Neural cell (in vitro differentiated cells): ENCODE results near the gene TTC13. TPM values are rescaled to one million over a fixed set of nuclear protein-coding genes. Genes with fewer than 3 reads are reported as not detected.

Source experiments
- H2AFZ ChIP-seq: fragments of 200-600, 300-800 bp; sonication (generic), shearing (Covaris generic); 2 replicates; pipeline ENCODE4 v1.6.0; 2014; ENCODE audit warnings: low read depth, mild to moderate bottlenecking, antibody characterized with exemption, low read length, moderate library complexity
- H3F3A ChIP-seq: fragments of 200-600 bp; shearing (Covaris generic); 2 replicates; pipeline ENCODE4 v1.6.1; 2016; ENCODE audit warnings: mild to moderate bottlenecking, moderate library complexity, mixed read lengths, antibody characterized with exemption, low read length; ENCODE audit not compliant: insufficient read depth, poor library complexity, severe bottlenecking
- H3K27ac ChIP-seq: fragments of 200-600, 300-800 bp; sonication (generic), shearing (Covaris generic); 2 replicates; pipeline ENCODE4 v1.5.1; 2014; ENCODE audit warnings: mild to moderate bottlenecking, low read length, moderate library complexity
- H3K27me3 ChIP-seq: fragments of 300-800, 200-600 bp; sonication (generic), shearing (Covaris generic); 2 replicates; pipeline ENCODE4 v1.6.0; 2014; ENCODE audit warnings: mild to moderate bottlenecking, low read depth, low read length, moderate library complexity; ENCODE audit not compliant: insufficient read depth
- H3K36me3 ChIP-seq: fragments of 300-800, 200-600 bp; sonication (generic), shearing (Covaris generic); 2 replicates; pipeline ENCODE4 v1.5.1; 2014; ENCODE audit warnings: mild to moderate bottlenecking, antibody characterized with exemption, low read length, moderate library complexity; ENCODE audit not compliant: insufficient read depth
- H3K4me2 ChIP-seq: fragments of 300-800, 200-600 bp; sonication (generic), shearing (Covaris generic); 2 replicates; pipeline ENCODE4 v1.6.0; 2014; ENCODE audit warnings: mild to moderate bottlenecking, low read length
- H3K4me3 ChIP-seq: fragments of 300-800, 200-600 bp; sonication (generic), shearing (Covaris generic); 2 replicates; pipeline ENCODE4 v1.5.1; 2014; ENCODE audit warnings: mild to moderate bottlenecking, low read length, moderate library complexity
- H3K79me2 ChIP-seq: fragments of 200-600 bp; shearing (Covaris generic); replicated peaks from 2 replicates; pipeline ENCODE4 v1.6.0; 2014; ENCODE audit warnings: mild to moderate bottlenecking, low read length, moderate library complexity; ENCODE audit not compliant: insufficient read depth
- H3K9ac ChIP-seq: fragments of 300-800, 200-600 bp; sonication (generic), shearing (Covaris generic); 2 replicates; pipeline ENCODE4 v1.6.1; 2016; ENCODE audit warnings: mild to moderate bottlenecking, low read length, mixed read lengths
- H3K9me2 ChIP-seq: fragments of 200-600 bp; shearing (Covaris generic); 2 replicates; pipeline ENCODE4 v1.6.1; 2016; ENCODE audit warnings: mild to moderate bottlenecking, low read length, mixed read lengths; ENCODE audit not compliant: insufficient read depth
- H3K9me3 ChIP-seq: fragments of 200-600, 300-800 bp; sonication (generic), shearing (Covaris generic); 2 replicates; pipeline ENCODE4 v1.6.1; 2016; ENCODE audit warnings: mild to moderate bottlenecking, mixed run types, low read length, moderate library complexity, mixed read lengths
- H4K20me1 ChIP-seq: fragments of 200-600 bp; shearing (Covaris generic); 2 replicates; pipeline ENCODE4 v1.6.1; 2016; ENCODE audit warnings: mild to moderate bottlenecking, mixed run types; ENCODE audit not compliant: insufficient read depth
- EP300 ChIP-seq: fragments of 450-650 bp; conservative IDR thresholded peaks from 2 replicates; pipeline ENCODE4 v1.6.1; 2014; ENCODE audit warnings: antibody characterized with exemption, mild to moderate bottlenecking, moderate library complexity; ENCODE audit not compliant: poor library complexity, severe bottlenecking
- EZH2 ChIP-seq: fragments of 200-600, 300-800 bp; shearing (Covaris generic), sonication (generic); IDR thresholded peaks from 2 replicates; pipeline ENCODE4 v1.6.1; 2014; ENCODE audit warnings: antibody characterized with exemption, low read length, borderline replicate concordance, mild to moderate bottlenecking; ENCODE audit not compliant: insufficient read depth, poor library complexity, severe bottlenecking
- MXI1 ChIP-seq: fragments of 450-650 bp; conservative IDR thresholded peaks from 2 replicates; pipeline ENCODE4 v1.6.1; 2014; ENCODE audit warnings: antibody characterized with exemption, mild to moderate bottlenecking; ENCODE audit not compliant: poor library complexity, severe bottlenecking
- POLR2AphosphoS5 ChIP-seq: IDR thresholded peaks from 2 replicates; pipeline ENCODE4 v1.6.1; 2012
- RAD21 ChIP-seq: fragments of 450-650 bp; conservative IDR thresholded peaks from 2 replicates; pipeline ENCODE4 v1.6.1; 2014; ENCODE audit warnings: antibody characterized with exemption, mild to moderate bottlenecking, moderate library complexity
- SMC3 ChIP-seq: fragments of 450-650 bp; conservative IDR thresholded peaks from 2 replicates; pipeline ENCODE4 v1.6.1; 2014; ENCODE audit warnings: antibody characterized with exemption, mild to moderate bottlenecking, moderate library complexity; ENCODE audit not compliant: poor library complexity
- TAF1 ChIP-seq: IDR thresholded peaks from 2 replicates; pipeline ENCODE4 v1.6.1; 2012; ENCODE audit warnings: low read depth
- polyA plus RNA-seq: library from polyadenylated mRNA; depleted of rRNA; stranded (reverse); fragments of >200 nt; gene quantifications from 2 replicates; pipeline ENCODE4 v1.2.3, GENCODE V29; 2014
- TF ChIP-seq, protein P1 (sequence below): fragments of 450-650 bp; IDR thresholded peaks from 2 replicates; pipeline ENCODE4 v1.5.1; 2014; ENCODE audit warnings: antibody characterized with exemption, mild to moderate bottlenecking, moderate library complexity; ENCODE audit not compliant: poor library complexity, severe bottlenecking
- TF ChIP-seq, protein P2 (sequence below): IDR thresholded peaks from 2 replicates; pipeline ENCODE4 v1.6.1; 2012; ENCODE audit warnings: borderline replicate concordance

TTC13 gene
- polyA plus RNA-seq, 1 donor from 2014 or later, result 33.8 TPM

DNA sequence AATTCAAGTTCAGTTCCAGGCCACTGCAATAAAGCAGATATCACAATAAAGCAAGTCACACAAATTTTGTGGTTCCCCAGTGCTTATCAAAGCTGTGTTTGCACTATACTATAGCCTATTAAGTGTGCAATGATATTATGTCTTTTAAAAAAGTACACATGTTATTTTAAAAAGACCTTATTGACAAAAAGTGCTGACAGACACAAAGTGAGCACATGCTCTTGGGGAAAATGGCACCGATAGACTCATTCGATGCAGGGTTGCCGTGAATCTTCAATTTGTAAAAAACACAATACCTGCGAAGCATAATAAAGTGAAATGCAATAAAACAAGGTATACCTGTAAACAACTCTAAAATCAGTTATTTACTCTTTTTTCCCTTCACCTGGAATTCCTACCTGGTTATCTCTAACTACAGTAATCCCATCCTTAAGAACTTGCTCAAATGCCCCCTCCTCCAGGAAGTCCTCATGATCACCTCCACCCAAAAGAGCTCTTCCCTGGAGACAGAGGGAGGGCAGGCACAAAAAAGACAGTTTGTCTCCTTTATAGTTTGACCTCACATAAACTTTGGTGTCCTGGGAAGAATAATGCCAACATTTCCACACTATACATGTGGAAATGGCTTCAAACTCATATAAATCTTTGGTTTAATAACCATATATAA, 100.6 kb downstream of the TTC13 start:
- no peaks in the 10 kb centered on the region for H3K79me2 ChIP-seq
- no peaks in the 10 kb centered on the region for H4K20me1 ChIP-seq
- H3K9me3 ChIP-seq, result no peaks in the 10 kb centered on the region
- H3K27ac ChIP-seq, result no peak overlapping the region
- H3K9me2 ChIP-seq, result no peaks in the 10 kb centered on the region
- H3K4me3 ChIP-seq, result no peak overlapping the region
- no peaks in the 10 kb centered on the region for H3K27me3 ChIP-seq
- H3K36me3 ChIP-seq, result no peaks in the 10 kb centered on the region
- H3K4me2 ChIP-seq, result no peak overlapping the region
- TF ChIP-seq POLR2AphosphoS5, result no peak
- no peak for TF ChIP-seq MXI1
- TF ChIP-seq, protein P1, sequence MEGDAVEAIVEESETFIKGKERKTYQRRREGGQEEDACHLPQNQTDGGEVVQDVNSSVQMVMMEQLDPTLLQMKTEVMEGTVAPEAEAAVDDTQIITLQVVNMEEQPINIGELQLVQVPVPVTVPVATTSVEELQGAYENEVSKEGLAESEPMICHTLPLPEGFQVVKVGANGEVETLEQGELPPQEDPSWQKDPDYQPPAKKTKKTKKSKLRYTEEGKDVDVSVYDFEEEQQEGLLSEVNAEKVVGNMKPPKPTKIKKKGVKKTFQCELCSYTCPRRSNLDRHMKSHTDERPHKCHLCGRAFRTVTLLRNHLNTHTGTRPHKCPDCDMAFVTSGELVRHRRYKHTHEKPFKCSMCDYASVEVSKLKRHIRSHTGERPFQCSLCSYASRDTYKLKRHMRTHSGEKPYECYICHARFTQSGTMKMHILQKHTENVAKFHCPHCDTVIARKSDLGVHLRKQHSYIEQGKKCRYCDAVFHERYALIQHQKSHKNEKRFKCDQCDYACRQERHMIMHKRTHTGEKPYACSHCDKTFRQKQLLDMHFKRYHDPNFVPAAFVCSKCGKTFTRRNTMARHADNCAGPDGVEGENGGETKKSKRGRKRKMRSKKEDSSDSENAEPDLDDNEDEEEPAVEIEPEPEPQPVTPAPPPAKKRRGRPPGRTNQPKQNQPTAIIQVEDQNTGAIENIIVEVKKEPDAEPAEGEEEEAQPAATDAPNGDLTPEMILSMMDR, result no peak
- TF ChIP-seq EP300, result no peak
- no peak for TF ChIP-seq SMC3
- TF ChIP-seq EZH2, result no peak
- no peak for TF ChIP-seq RAD21
- TF ChIP-seq TAF1, result no peak
- TF ChIP-seq, protein P2, sequence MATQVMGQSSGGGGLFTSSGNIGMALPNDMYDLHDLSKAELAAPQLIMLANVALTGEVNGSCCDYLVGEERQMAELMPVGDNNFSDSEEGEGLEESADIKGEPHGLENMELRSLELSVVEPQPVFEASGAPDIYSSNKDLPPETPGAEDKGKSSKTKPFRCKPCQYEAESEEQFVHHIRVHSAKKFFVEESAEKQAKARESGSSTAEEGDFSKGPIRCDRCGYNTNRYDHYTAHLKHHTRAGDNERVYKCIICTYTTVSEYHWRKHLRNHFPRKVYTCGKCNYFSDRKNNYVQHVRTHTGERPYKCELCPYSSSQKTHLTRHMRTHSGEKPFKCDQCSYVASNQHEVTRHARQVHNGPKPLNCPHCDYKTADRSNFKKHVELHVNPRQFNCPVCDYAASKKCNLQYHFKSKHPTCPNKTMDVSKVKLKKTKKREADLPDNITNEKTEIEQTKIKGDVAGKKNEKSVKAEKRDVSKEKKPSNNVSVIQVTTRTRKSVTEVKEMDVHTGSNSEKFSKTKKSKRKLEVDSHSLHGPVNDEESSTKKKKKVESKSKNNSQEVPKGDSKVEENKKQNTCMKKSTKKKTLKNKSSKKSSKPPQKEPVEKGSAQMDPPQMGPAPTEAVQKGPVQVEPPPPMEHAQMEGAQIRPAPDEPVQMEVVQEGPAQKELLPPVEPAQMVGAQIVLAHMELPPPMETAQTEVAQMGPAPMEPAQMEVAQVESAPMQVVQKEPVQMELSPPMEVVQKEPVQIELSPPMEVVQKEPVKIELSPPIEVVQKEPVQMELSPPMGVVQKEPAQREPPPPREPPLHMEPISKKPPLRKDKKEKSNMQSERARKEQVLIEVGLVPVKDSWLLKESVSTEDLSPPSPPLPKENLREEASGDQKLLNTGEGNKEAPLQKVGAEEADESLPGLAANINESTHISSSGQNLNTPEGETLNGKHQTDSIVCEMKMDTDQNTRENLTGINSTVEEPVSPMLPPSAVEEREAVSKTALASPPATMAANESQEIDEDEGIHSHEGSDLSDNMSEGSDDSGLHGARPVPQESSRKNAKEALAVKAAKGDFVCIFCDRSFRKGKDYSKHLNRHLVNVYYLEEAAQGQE, result no peak
- H3F3A ChIP-seq, result no peaks in the 10 kb centered on the region
- no peak overlapping the region for H3K9ac ChIP-seq
- H2AFZ ChIP-seq, result no peak overlapping the region

DNA sequence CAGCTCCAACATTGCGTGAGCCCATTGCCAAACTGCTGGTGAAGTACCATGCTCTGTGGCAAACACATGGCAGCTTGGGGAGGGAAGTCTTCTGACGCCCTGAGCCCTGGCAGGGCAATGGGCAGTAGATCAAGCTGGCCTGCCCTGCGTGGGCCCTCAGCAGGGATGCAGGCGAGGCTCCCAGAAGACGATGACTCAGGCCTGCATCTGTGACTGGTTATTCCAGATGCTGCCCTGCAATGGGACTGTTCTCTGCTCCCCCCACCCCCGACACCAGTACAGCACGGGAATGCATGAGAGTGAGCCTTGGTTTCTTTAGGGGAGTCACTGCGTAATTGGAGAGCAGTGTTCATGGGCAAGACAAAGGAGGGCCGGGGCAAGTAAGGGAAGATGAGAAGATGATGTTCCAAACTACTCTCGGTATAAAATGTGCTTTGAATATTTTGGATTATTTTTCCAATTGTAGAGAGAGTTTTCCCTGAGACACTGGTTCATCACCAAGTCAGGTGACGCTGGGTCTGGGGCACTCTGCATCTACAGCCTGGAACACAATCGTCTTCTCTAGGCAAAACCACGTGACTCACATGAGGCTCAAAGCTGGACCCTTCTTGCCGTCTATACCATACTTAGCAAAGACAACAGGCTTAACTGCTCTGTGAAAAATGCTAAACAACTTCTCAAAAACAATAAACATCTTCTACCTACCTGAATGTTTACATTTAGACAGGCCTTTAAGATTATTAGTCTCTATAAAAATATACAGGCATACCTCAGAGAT, 101.3 kb downstream of the TTC13 start:
- H3K9ac ChIP-seq, result no peak overlapping the region
- H3K4me2 ChIP-seq, result no peak overlapping the region
- no peaks in the 10 kb centered on the region for H3K79me2 ChIP-seq
- no peaks in the 10 kb centered on the region for H3K36me3 ChIP-seq
- H3K9me3 ChIP-seq, result no peaks in the 10 kb centered on the region
- H3K9me2 ChIP-seq, result no peaks in the 10 kb centered on the region
- H4K20me1 ChIP-seq, result no peaks in the 10 kb centered on the region
- no peaks in the 10 kb centered on the region for H3K27me3 ChIP-seq
- no peak overlapping the region for H2AFZ ChIP-seq
- no peak overlapping the region for H3K27ac ChIP-seq
- TF ChIP-seq SMC3, result no peak
- no peak for TF ChIP-seq RAD21
- no peak for TF ChIP-seq MXI1
- no peak for TF ChIP-seq EZH2
- TF ChIP-seq EP300, result no peak
- TF ChIP-seq, protein P1, result no peak
- TF ChIP-seq TAF1, result no peak
- TF ChIP-seq, protein P2, result no peak
- TF ChIP-seq POLR2AphosphoS5, result no peak
- H3K4me3 ChIP-seq, result no peak overlapping the region
- no peaks in the 10 kb centered on the region for H3F3A ChIP-seq
